SHP77 treated with DMSO at 0.1 percent for 48 hours (cell line): ENCODE results near the gene SP9.
"Not testable (repeated sequence)": the region's sequence is repeated elsewhere in the genome, so short reads cannot be mapped to it uniquely, and the experiment has no call there.

Experiments
- DNase-seq: peaks from one replicate; lab custom pipeline; 2025; lab: John Stamatoyannopoulos, UW

SP9 gene

DNA sequence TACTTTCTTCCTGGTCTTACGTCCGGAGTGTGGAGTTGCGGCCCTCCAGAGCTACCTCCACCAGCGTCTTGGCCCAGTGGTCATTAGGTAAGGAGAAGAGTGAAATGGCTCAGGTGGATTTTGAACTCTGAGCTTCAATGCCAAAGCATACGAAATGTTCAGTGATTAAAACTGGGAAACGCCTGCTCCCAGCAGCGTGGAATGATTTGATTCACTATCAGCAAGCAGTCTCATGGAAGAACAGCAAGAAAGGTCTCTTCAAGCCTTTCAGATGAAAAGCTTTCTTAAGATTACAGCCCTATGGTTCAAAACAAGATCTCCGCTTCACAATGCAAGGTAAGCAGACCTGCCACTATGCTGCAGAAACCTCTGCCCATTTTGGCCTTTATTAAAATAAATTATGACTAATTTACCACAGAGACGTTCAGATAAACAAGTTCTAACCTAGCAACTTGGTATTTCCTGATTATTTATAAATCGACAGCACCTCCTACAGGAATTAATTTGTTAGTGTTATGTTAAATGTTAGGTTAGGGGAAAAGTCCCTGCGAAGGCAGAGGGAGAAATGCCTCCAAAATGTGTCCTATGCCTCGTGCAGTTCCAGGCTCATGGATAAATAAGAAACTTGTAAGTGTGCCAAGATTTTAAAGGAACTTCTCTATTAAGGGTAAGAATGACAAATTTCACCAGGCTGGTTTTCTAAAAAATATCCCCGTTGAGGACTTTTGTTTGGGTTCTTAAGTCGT, 10.1 kb downstream of the SP9 start:
- DNase-seq, result no peak

DNA sequence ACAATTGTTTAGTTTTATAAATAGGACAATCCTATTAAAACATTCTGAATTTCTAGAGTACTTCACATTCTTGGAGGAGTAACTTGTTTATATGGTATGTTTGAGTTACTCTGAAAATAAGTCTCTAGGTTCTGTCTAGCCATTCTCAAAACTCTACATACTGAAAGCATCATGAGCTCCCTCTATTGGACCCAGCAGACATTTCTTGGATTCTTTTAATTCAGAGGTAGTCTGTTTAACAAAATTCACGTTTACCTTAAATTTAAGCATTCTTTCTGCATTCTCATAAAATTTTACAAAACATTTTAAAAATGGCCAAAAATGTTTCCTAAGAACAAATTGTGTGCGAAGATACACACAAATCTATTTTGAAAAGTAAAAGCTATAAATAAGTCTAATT, 15.3 kb downstream of the SP9 start:
- no peak for DNase-seq

DNA sequence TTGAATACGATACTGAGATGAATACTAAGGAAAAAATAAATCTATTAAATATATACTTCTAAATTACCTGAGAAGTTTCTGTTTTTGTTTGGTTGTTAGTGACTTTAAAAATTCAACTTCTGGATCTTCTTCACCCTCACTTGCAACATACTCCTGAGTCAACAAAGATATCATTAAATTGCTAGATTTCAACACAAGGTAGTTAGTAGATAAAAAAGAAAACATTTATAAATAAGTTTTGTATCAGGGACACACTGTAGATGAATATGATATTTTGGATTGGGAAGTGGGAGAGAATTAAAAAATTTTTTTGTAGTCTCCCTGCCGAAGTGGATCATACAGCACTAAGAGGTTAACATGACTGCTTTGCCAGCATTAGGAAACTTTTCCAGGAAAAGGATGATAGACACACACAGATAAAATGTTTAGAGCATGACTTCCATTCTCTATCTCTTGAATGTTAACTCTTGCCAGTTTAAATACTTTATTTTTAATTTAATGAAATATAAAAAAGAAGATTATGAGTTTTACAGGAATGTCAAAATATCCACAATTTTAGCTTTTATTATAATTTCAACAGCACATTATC, 15.9 kb downstream of the SP9 start:
- DNase-seq, result no peak

DNA sequence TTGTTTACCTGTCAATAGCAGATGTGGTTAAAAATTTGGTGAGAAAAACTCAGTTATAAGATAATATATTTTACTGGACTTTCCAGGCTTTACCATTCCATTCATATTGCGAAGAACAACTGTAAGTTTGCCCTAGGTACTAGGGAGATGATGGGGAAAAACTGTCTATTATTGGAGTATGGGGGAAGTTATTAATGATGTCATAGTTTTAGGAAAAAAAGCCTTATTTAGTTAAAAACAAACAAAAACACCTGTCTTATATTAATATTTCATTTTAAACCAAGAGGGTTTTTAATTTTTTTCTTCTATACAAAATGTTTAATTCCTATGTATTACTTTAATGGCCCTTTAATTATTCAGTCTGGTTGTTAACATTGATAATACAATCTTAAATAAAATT, 18.2 kb downstream of the SP9 start:
- no peak for DNase-seq

DNA sequence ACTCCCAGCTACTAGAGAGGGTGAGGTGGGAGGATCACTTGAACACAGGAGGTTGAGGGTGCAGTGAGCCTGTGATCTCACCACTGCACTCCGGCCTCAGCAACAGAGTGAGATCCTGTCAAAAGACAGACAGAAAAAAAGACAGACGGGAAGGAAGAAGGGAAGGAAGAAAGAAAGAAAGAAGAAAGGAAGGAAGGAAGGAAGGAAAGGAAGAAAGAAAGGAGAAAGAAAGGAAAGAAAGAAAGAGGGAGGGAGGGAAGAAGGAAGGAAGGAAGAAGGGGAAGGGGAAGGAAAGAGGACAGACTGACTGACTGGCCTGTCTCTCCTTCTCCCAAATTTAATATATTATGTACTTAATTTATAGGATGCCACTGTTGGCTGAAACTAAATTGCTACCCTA, 21.6 kb downstream of the SP9 start:
- DNase-seq, result no peak

DNA sequence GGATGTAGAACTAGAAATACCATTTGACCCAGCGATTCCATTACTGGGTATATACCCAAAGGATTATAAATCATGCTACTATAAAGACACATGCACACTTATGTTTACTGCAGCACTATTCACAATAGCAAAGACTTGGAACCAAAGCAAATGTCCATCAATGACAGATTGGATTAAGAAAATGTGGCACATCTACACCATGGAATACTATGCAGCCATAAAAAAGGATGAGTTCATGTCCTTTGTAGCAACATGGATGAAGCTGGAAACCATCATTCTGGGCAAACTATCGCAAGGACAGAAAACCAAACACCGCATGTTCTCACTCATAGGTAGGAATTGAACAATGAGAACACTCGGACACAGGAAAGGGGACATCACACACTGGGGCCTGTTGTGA, 24.9 kb downstream of the SP9 start:
- DNase-seq, result not testable (repeated sequence)

DNA sequence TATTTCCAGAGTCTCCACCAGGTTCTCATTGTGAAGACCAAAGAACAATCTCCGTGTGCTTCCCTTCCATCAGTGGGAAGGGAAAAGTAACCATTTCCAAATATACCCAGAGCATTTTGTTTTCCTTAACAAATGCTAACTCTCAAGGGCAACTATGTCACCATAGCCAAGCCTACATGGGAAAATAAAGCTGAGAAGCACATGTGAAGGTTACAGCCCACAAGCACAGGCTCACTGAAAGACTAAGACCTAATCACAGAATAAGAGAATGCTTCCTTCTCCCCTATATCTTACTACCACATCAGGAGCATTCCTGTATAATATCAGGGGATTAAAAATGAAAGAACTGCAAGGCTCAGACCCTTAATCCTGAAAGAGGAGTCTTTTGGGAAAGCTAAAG, 28.2 kb downstream of the SP9 start:
- no peak for DNase-seq

DNA sequence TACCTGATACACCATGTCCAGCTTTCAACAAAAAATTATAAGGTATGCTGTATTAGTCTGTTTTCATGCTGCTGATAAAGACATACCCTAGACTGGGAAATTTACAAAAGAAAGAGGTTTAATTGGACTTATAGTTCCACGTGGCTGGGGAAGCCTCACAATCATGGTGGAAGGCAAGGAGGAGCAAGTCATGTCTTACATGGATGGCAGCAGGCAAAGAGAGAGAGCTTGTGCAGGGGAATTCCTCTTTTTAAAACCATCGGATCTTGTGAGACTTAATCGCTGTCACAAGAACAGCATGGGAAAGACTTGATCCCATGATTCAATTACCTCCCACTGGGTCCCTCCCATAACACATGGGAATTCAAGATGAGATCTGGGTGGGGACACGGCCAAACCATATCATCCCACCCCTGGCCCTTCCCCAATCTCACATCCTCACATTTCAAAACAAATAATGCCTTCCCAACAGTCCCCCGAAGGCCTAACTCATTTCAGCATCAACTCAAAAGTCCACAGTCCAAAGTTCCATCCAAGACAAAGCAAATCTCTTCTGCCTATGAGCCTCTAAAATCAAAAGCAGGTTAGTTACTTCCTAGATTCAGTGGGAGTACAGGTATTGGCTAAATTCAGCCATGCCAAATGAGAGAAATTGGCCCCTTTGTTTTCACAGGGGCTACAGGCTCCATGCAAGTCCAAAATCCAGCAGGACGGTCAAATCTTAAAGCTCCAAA, 28.9 kb downstream of the SP9 start:
- not testable (repeated sequence) for DNase-seq

DNA sequence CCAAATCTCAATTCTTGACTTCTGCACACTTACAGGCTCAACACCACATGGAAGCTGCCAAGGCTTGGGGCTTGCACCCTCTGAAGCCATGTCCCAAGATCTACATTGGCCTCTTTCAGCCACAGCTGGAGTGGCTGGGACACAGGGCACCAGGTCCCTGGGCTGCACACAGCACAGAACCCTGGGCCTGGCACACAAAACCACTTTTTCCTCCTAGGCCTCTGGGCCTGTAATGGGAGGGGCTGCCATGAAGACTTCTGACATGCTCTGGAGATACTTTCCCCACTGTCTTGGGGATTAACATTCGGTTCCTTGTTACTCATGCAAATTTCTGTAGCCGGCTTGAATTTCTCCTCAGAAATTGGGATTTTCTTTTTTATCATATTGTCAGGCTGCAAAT, 29.9 kb downstream of the SP9 start:
- DNase-seq, result no peak

DNA sequence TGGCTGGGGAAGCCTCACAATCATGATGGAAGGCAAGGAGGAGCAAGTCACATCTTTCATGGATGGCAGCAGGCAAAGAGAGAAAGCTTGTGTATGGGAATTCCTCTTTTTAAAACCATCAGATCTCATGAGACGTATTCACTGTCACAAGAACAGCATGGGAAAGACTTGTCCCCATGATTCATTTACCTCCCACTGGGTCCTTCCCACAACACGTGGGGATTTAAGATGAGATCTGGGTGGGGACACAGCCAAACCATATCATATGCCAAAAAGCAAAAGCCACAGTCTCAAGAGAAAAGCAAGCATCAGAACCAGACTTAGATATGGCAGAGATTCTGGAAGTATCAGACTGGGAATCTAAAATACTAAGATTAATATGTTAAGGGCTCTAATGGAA, 30.8 kb downstream of the SP9 start:
- no peak for DNase-seq

DNA sequence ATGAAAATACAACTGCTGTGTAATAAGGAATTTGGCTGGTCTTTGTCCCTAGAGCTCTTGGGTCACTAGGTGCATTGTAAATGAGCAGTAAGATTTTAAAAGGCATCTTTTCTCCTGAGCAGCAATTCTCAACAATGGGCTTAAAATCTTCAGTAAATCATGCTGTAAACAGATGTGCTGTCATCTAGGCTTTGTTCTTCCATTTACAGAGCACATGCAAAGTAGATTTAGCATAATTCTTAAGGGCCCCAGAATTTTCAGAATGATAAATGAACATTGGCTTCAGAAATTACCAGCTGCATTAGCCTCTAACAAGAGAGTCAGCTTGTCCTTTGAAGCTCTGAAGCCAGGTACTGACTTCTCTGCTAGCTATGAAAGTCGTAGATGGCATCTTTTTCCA, 33.9 kb downstream of the SP9 start:
- no peak for DNase-seq

DNA sequence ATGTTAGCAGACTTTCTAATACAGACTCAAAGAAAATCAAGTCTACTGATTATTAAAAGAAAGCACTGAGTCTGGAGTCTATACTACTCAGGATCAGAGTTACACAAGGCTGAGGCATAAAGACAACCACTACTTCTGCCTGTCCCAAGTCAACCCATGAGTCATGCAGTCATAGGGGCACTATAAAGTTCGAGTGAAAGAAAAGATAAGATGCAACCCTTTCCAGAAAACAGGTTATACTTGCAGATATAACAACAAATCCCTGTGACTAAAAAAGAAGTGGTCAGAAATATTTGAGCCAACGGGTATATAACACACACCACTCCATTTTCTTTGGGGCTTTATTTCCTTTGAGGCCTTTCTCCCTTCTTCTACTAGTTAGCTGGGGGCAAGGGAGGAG, 42.2 kb downstream of the SP9 start:
- DNase-seq, result no peak

DNA sequence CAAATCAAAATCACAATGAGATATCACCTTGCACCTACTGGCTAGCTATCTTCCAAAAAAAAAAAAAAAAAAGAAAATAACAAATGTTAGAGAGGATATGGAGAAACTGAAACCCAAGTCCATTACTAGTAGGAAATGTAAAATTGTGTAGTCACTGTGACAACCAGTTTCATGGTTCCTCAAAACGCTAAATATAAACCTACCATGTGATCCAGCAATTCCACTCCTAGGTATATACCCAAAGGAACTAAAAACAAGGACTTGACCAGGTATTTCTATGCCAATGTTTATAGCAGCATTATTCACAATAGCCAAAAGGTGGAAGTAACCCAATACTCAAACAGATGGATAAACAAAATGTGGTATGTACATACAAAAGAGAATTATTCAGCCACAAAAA, 49.0 kb downstream of the SP9 start:
- no peak for DNase-seq

DNA sequence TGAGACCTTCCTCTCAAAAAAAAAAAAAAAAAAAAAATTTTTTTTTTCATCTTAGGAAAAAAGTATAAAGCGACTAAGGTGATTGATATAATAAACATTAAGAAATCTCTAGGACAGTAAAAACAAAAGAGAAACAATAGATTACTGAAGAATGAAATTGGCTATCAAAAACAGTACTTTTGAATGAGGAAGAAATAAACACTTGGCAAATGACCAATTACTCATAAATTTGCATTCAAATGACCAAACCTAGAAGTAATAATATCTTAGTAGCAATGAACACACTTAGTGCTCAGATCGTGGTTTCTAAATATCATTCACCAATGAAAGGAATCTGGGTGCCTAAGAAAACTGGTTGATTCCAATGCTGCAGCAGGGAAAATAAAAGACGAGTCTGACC, 50.4 kb downstream of the SP9 start:
- no peak for DNase-seq
